A673 (cell line): ENCODE measurements around the gene SOCS3. TPM values are rescaled to one million over a fixed set of nuclear protein-coding genes. Genes with fewer than 3 reads are reported as not detected.
A peak's percentile ranks its signal among the peaks of the same experiment; 100 is the strongest.

Experiments
- BruUV-seq: library from RNA; stranded (reverse); fragments of 400-500 nt; replicated peaks from 2 replicates; lab custom pipeline; 2021; lab: Mats Ljungman, UMichigan
- CTCF ChIA-PET: fragments of 300-600 bp; sonication (Branson Sonifier 250); formaldehyde crosslinking; loops from one replicate; lab custom pipeline; 2022; ENCODE audit warnings: antibody characterized with exemption; lab: Charles Lee
- POLR2A ChIA-PET: fragments of 300-600 bp; sonication (Branson Sonifier 250); formaldehyde crosslinking; loops from one replicate; lab custom pipeline; 2022; ENCODE audit warnings: antibody characterized with exemption; ENCODE audit not compliant: low non-redundant PET; lab: Charles Lee
- DNase-seq: peaks from one replicate; pipeline ENCODE4 v3.0.0-alpha.2; 2015; ENCODE audit warnings: low spot score
- H3K27ac ChIP-seq: fragments of 200-600 bp; sonication (generic); 2 replicates; pipeline ENCODE4 v1.5.1; 2016; ENCODE audit warnings: mixed run types, low read depth, mild to moderate bottlenecking, mixed read lengths, antibody characterized with exemption, low read length; ENCODE audit not compliant: poor library complexity, severe bottlenecking
- H3K27me3 ChIP-seq: fragments of 200-600 bp; sonication (generic); replicated peaks from 2 replicates; pipeline ENCODE4 v1.6.1; 2017; ENCODE audit warnings: mixed run types, low read depth, mild to moderate bottlenecking, mixed read lengths, antibody characterized with exemption, low read length; ENCODE audit not compliant: insufficient read depth, poor library complexity
- H3K36me3 ChIP-seq: fragments of 200-600 bp; sonication (generic); 2 replicates; pipeline ENCODE4 v1.6.1; 2016; ENCODE audit warnings: mixed run types, mild to moderate bottlenecking, mixed read lengths, antibody characterized with exemption, low read length; ENCODE audit not compliant: insufficient read depth, poor library complexity, severe bottlenecking
- H3K4me1 ChIP-seq: fragments of 200-600 bp; sonication (generic); 2 replicates; pipeline ENCODE4 v1.6.1; 2017; ENCODE audit warnings: mixed run types, mild to moderate bottlenecking, mixed read lengths, antibody characterized with exemption, low read length; ENCODE audit not compliant: insufficient read depth, poor library complexity, severe bottlenecking
- H3K4me3 ChIP-seq: fragments of 200-600 bp; sonication (generic); 2 replicates; pipeline ENCODE4 v1.5.1; 2016; ENCODE audit warnings: low read depth, mixed run types, mild to moderate bottlenecking, mixed read lengths, low read length; ENCODE audit not compliant: poor library complexity, severe bottlenecking
- H3K9me3 ChIP-seq: fragments of 200-600 bp; sonication (generic); 2 replicates; pipeline ENCODE4 v1.6.1; 2016; ENCODE audit warnings: mixed run types, low read depth, mild to moderate bottlenecking, mixed read lengths, antibody characterized with exemption, low read length; ENCODE audit not compliant: poor library complexity, severe bottlenecking
- CTCF ChIP-seq: fragments of 300-800, 200-600 bp; sonication (generic); conservative IDR thresholded peaks from 2 replicates; pipeline ENCODE4 v1.5.1; 2017; ENCODE audit warnings: low read depth, mild to moderate bottlenecking, antibody characterized with exemption, low read length, moderate library complexity, mixed read lengths
- EZH2 ChIP-seq: fragments of 200-600 bp; sonication (generic); IDR thresholded peaks from 2 replicates; pipeline ENCODE4 v1.6.1; 2017; ENCODE audit warnings: borderline replicate concordance, low read depth, mild to moderate bottlenecking, mixed read lengths, antibody characterized with exemption, low read length; ENCODE audit not compliant: poor library complexity, severe bottlenecking
- intact Hi-C: fragments of 100-400 bp; cut with micrococcal nuclease; formaldehyde crosslinking; loops from one replicate; pipeline ENCODE4 v1.10.0; 2022; ENCODE audit not compliant: unreplicated experiment
- total RNA-seq: library from RNA; stranded (reverse); gene quantifications from 2 replicates; pipeline ENCODE4 v1.2.3, GENCODE V29; 2021

Gene SOCS3
- total RNA-seq, 1 experiment from 2014 or later: 9.5 TPM

DNA sequence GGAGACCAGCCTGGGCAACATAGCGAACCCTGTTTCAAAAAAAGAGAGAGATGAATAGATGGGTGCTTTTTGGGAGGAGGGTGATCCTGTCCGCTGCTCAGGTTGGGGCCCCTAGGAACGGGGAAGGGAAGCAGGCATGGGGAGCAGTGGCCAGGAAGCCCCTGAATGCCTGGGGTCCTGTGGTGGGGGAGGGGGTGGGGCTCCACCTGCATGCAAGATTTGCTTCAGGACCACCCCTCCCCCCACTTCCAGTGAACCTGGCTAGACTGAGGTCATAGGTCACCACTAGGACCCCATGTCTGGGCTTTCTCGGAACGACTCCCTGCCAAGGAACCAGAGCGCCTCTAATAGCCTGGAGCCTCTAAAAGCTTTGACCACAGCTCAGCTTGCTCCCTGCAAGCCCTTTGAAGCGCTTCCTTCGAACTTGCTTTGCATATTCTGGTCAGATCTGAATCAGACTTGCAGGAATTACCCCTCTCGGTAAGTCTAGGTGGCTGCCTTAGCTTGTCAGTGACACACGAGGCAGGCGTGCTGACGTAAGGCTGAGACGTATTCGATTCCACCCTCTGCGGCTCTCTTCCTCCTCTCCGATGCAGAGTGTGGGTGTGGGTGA is 3.7 kb downstream of the SOCS3 start:
- H3K4me3 ChIP-seq: no peak overlapping the region
- no TSS peak for BruUV-seq
- H3K27ac ChIP-seq: no peak overlapping the region
- ChIA-PET CTCF (no interaction called here), POLR2A (no interaction called here)
- intact Hi-C loops: no loop called here
- DNase-seq: peak; percentile 76
- no peaks in the 10 kb centered on the region for H3K36me3 ChIP-seq
- H3K9me3 ChIP-seq: no peaks in the 10 kb centered on the region
- TF ChIP-seq EZH2 (no peak), CTCF (no peak)
- H3K4me1 ChIP-seq: peaks cover 43% of the 10 kb centered on the region
- H3K27me3 ChIP-seq: no peaks in the 10 kb centered on the region

- no peak overlapping the region for H3K4me3 ChIP-seq
- DNase-seq: no peak
- no peaks in the 10 kb centered on the region for H3K9me3 ChIP-seq
- H3K36me3 ChIP-seq: no peaks in the 10 kb centered on the region
- H3K27ac ChIP-seq: no peak overlapping the region
- no peaks in the 10 kb centered on the region for H3K27me3 ChIP-seq
- peaks cover 43% of the 10 kb centered on the region for H3K4me1 ChIP-seq
- TF ChIP-seq EZH2: no peak
- no peak for TF ChIP-seq CTCF
- no TSS peak for BruUV-seq
- ChIA-PET POLR2A (no interaction called here), CTCF (no interaction called here)
- intact Hi-C loops: no loop called here
These were observed 4.2 kb downstream of the SOCS3 start for GRCh38 chr17:78355701-78356100.

- Histone ChIP-seq H3K4me3 (no peak overlapping the region), H3K27me3 (no peaks in the 10 kb centered on the region), H3K9me3 (no peaks in the 10 kb centered on the region), H3K36me3 (no peaks in the 10 kb centered on the region), H3K27ac (no peak overlapping the region), H3K4me1 (peaks cover 43% of the 10 kb centered on the region)
- ChIA-PET POLR2A (no interaction called here), CTCF (no interaction called here)
- no TSS peak for BruUV-seq
- TF ChIP-seq EZH2: no peak
- TF ChIP-seq CTCF: no peak
- intact Hi-C loops: no loop called here
- no peak for DNase-seq
These were observed 4.7 kb downstream of the SOCS3 start for GRCh38 chr17:78355045-78355641.
